HepG2 (cell line): ENCODE data around the gene GALNT12. TPM values are rescaled to one million over a fixed set of nuclear protein-coding genes. Genes with fewer than 3 reads are reported as not detected.
A peak's percentile ranks its signal among the peaks of the same experiment; 100 is the strongest.

Experiments
- ATAC-seq: fragments of 200-7000 bp; cut with Tn5 transposase; 3 replicates; pipeline ENCODE4 v1.9.1; 2020; ENCODE audit warnings: mild to moderate bottlenecking, moderate library complexity
- BruUV-seq: library from RNA; stranded (reverse); fragments of 400-500 nt; replicated peaks from 2 replicates; lab custom pipeline; 2021; lab: Mats Ljungman, UMichigan
- CTCF ChIA-PET: fragments of 300-600 bp; formaldehyde crosslinking; extraction: SDS; loops from one replicate; lab custom pipeline; 2021; ENCODE audit warnings: low total read pairs, inconsistent platforms, low intra/inter-chr PET ratio; lab: Yijun Ruan, JAX
- POLR2A ChIA-PET: fragments of 350-600 bp; sonication (Branson Sonifier 250); formaldehyde crosslinking; loops from one replicate; lab custom pipeline; 2020; ENCODE audit warnings: antibody characterized with exemption, inconsistent platforms; lab: Yijun Ruan, JAX
- DNase-seq: peaks from one replicate; pipeline ENCODE4 v3.0.0-alpha.2; 2015; ENCODE audit warnings: low spot score
- FAIRE-seq: peaks from 3 replicates; lab custom pipeline; 2011; peaks lifted over from hg19 to GRCh38; lab: Jason Lieb, UNC
- H2AFZ ChIP-seq: one replicate; pipeline ENCODE4 v1.6.1; 2011; ENCODE audit warnings: low read length, inconsistent platforms
- H3K27ac ChIP-seq: fragments of 300-600 bp; 3 replicates; pipeline ENCODE4 v1.8.0; 2011; ENCODE audit warnings: mixed run types, mild to moderate bottlenecking, mixed read lengths, low read length, inconsistent platforms; ENCODE audit not compliant: insufficient read depth; ENCODE audit errors: extremely low read length
- H3K27me3 ChIP-seq, 2 experiments: fragments of 200-600 bp in 1 of 2; 2 replicates in 1 of 2; 3 replicates in 1 of 2; pipeline versions ENCODE4 v1.6.0 to v1.8.0; 2011; ENCODE audit warnings: low read length in 2 of 2, mild to moderate bottlenecking in 2 of 2, moderate library complexity in 2 of 2, inconsistent platforms in 1 of 2; ENCODE audit not compliant: insufficient read depth in 2 of 2, control insufficient read depth in 1 of 2
- H3K36me3 ChIP-seq, 2 experiments: fragments of 200-600 bp in 1 of 2; replicated peaks in 1 of 2; 2 replicates in 1 of 2; 3 replicates in 1 of 2; pipeline versions ENCODE4 v1.5.1 to v1.8.0; 2011; ENCODE audit warnings: low read length in 2 of 2, inconsistent platforms in 1 of 2; ENCODE audit not compliant: insufficient read depth in 2 of 2, control insufficient read depth in 1 of 2
- H3K4me1 ChIP-seq: 2 replicates; pipeline ENCODE4 v1.5.1; 2012; ENCODE audit warnings: low read length, inconsistent platforms; ENCODE audit not compliant: insufficient read depth
- H3K4me2 ChIP-seq: 2 replicates; pipeline ENCODE4 v1.6.0; 2011; ENCODE audit warnings: low read depth, low read length, inconsistent platforms
- H3K4me3 ChIP-seq, 3 experiments: fragments of 200-600 bp in 1 of 3; sonication (generic), shearing (Covaris generic) in 1 of 3; replicated peaks in 1 of 3; 2 replicates each; pipeline ENCODE4 v1.5.1; 2011 to 2016; ENCODE audit warnings: low read length in 3 of 3, inconsistent platforms in 2 of 3, low read depth in 2 of 3, mild to moderate bottlenecking in 2 of 3, control low read depth in 1 of 3, mixed read lengths in 1 of 3; ENCODE audit not compliant: insufficient read depth in 1 of 3
- H3K79me2 ChIP-seq: one replicate; pipeline ENCODE4 v1.6.1; 2011; ENCODE audit warnings: low read length, inconsistent platforms; ENCODE audit not compliant: insufficient read depth
- H3K9ac ChIP-seq: 2 replicates; pipeline ENCODE4 v1.6.0; 2011; ENCODE audit warnings: mild to moderate bottlenecking, low read depth, low read length, inconsistent platforms; ENCODE audit not compliant: insufficient read depth
- H3K9me3 ChIP-seq: 2 replicates; pipeline ENCODE4 v1.5.1; 2012; ENCODE audit warnings: mild to moderate bottlenecking, low read length
- H4K20me1 ChIP-seq: 2 replicates; pipeline ENCODE4 v1.6.0; 2011; ENCODE audit warnings: inconsistent platforms, mild to moderate bottlenecking, low read length, moderate library complexity; ENCODE audit not compliant: insufficient read depth
- ELF3 ChIP-seq: IDR thresholded peaks from 2 replicates; pipeline ENCODE4 v1.6.1; 2016; ENCODE audit warnings: missing genetic modification reagents, missing compliant biosample characterization
- JUN ChIP-seq: sonication (generic); formaldehyde crosslinking; IDR thresholded peaks from 2 replicates; pipeline ENCODE4 v1.4.0; 2020; ENCODE audit warnings: mild to moderate bottlenecking, missing genetic modification reagents
- KLF11 ChIP-seq: IDR thresholded peaks from 2 replicates; pipeline ENCODE4 v1.6.1; 2016; ENCODE audit warnings: missing compliant biosample characterization
- MAFF ChIP-seq: IDR thresholded peaks from 2 replicates; pipeline ENCODE4 v1.6.1; 2011; ENCODE audit warnings: low read depth, low read length, improper control_type of control experiment
- MAFK ChIP-seq, 2 experiments: IDR thresholded peaks in 1 of 2; conservative IDR thresholded peaks in 1 of 2; 2 replicates each; pipeline ENCODE4 v1.6.1; 2011; ENCODE audit warnings: improper control_type of control experiment in 2 of 2, low read length in 2 of 2
- MED13 ChIP-seq: sonication (generic); formaldehyde crosslinking; IDR thresholded peaks from 2 replicates; pipeline ENCODE4 v1.5.0; 2020; ENCODE audit warnings: missing genetic modification reagents
- NCOA2 ChIP-seq: sonication (generic); formaldehyde crosslinking; IDR thresholded peaks from 2 replicates; pipeline ENCODE4 v1.8.0; 2022; ENCODE audit warnings: inconsistent platforms
- RFX5 ChIP-seq: IDR thresholded peaks from 2 replicates; pipeline ENCODE4 v1.6.1; 2011; ENCODE audit warnings: low read depth, low read length, improper control_type of control experiment
- SIN3A ChIP-seq: IDR thresholded peaks from 2 replicates; pipeline ENCODE4 v1.6.1; 2011; ENCODE audit warnings: low read depth, mild to moderate bottlenecking, control low read depth, low read length, borderline replicate concordance
- SP140L ChIP-seq: sonication (generic); formaldehyde crosslinking; IDR thresholded peaks from 2 replicates; pipeline ENCODE4 v1.4.0; 2020; ENCODE audit warnings: missing genetic modification reagents, borderline replicate concordance
- YEATS4 ChIP-seq: sonication (generic); formaldehyde crosslinking; IDR thresholded peaks from 2 replicates; pipeline ENCODE4 v1.4.0; 2020; ENCODE audit warnings: missing genetic modification reagents, borderline replicate concordance
- ZBTB1 ChIP-seq: sonication (generic); formaldehyde crosslinking; IDR thresholded peaks from 2 replicates; pipeline ENCODE4 v1.4.0; 2020; ENCODE audit warnings: missing genetic modification reagents, borderline replicate concordance
- ZNF101 ChIP-seq: sonication (generic); formaldehyde crosslinking; IDR thresholded peaks from 2 replicates; pipeline ENCODE4 v1.4.0; 2020; ENCODE audit warnings: mild to moderate bottlenecking, low read depth, missing genetic modification reagents, borderline replicate concordance
- ZNF138 ChIP-seq: sonication (generic); formaldehyde crosslinking; IDR thresholded peaks from 2 replicates; pipeline ENCODE4 v1.5.0; 2020; ENCODE audit warnings: mild to moderate bottlenecking, low read depth, missing genetic modification reagents
- ZNF382 ChIP-seq: sonication (generic); formaldehyde crosslinking; IDR thresholded peaks from 2 replicates; pipeline ENCODE4 v1.5.0; 2020; ENCODE audit warnings: missing genetic modification reagents, mild to moderate bottlenecking, borderline replicate concordance
- ZSCAN20 ChIP-seq: sonication (generic); formaldehyde crosslinking; IDR thresholded peaks from 2 replicates; pipeline ENCODE4 v1.4.0; 2020; ENCODE audit warnings: missing genetic modification reagents, mild to moderate bottlenecking, borderline replicate concordance
- WGBS: methylation state at CpG from one replicate; pipeline ENCODE4 v1.1.6; 2017; ENCODE audit warnings: low lambda C conversion rate; 5-methylcytosine and 5-hydroxymethylcytosine counted together
- in situ Hi-C: cut with HindIII; loops from 2 replicates; pipeline ENCODE4 v1.10.0; 2017; ENCODE audit warnings: low pct_unique_long_range_greater_than_20kb; ENCODE audit not compliant: extremely low pct_ligation_motif_present
- intact Hi-C: fragments of 100-400 bp; cut with micrococcal nuclease; formaldehyde crosslinking; loops from one replicate; pipeline ENCODE4 v1.10.0; 2022; ENCODE audit not compliant: unreplicated experiment
- polyA plus RNA-seq, 8 experiments: library from polyadenylated mRNA; depleted of rRNA in 3 of 8; stranded (reverse) in 7 of 8; unstranded in 1 of 8; fragments of >200 nt; fragmentation: Illumina TruSeq in 4 of 8; extraction: Trizol in 4 of 8; gene quantifications; 2 replicates each; pipeline versions ENCODE4 v1.2.1 to v1.2.3, GENCODE V29; 2011 to 2016; ENCODE audit warnings: low read depth in 4 of 8, missing spikeins in 1 of 8, mixed read lengths in 1 of 8; ENCODE audit not compliant: insufficient read depth in 1 of 8
- total RNA-seq, 5 experiments: library from RNA; depleted of rRNA; stranded (reverse); fragments of >200 nt; fragmentation: Illumina TruSeq; extraction: Trizol; gene quantifications; 2 replicates each; pipeline ENCODE4 v1.2.3, GENCODE V29; 2016; ENCODE audit warnings: low read depth in 1 of 5
- TF ChIP-seq, protein P1 (sequence below): sonication (generic); formaldehyde crosslinking; IDR thresholded peaks from 2 replicates; pipeline ENCODE4 v1.5.0; 2020; ENCODE audit warnings: missing genetic modification reagents

Gene GALNT12
- total and polyA plus RNA-seq, 2 of the 13 experiments (the other 11 are each of a cell fraction or from before 2014, with no cell fraction given), result 0.07 TPM; not detected in 1

DNA sequence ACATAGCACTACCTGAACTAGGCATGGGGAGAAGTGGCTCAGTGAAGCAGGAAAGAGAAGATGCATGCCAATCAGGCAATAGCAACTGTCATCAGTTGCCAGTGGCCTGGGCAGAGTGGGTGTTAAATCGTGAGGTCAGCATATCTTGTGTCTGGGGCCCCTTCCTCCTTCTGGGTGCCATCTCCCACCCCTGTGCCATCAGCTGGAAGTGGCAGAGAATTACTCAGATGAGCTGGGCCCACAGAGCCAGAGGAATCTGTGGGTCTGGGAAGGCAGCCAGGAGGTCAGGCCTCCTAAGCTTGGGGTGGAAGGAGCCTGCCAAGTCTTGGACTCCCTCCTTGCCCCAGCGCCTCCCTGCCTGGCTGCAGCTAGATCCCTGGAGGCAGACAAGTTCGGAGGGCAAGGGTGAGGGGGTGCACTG lies 66.5 kb downstream of the GALNT12 start:
- Histone ChIP-seq H3K4me2 (no peak overlapping the region), H3K27me3 (peaks cover 0 to 5% of the 10 kb centered on the region in 2 experiments; a peak in 2 of 5 replicates), H4K20me1 (no peaks in the 10 kb centered on the region), H3K36me3 (no peaks in the 10 kb centered on the region), H3K27ac (no peak overlapping the region), H3K4me3 (no peak overlapping the region), H3K9ac (no peak overlapping the region), H3K79me2 (no peaks in the 10 kb centered on the region), H3K4me1 (no peaks in the 10 kb centered on the region), H3K9me3 (no peaks in the 10 kb centered on the region), H2AFZ (no peak overlapping the region)
- TF ChIP-seq ELF3 (no peak), MAFF (0 out of 2 replicates have a peak, but pooled peaks have one; percentile 18), MAFK (conservative IDR thresholded peaks at IDR 0.05 in 1 of 2, IDR thresholded peaks at IDR 0.05 in 1 of 2; ENCODE audit: low read length in 2 of 2) (peak; percentile 13 to 35; a peak in 1 of 4 replicates), RFX5 (peak; percentile 80), JUN (no peak)
- CTCF ChIA-PET, result no interaction called here
- WGBS, result no CpG with 5 or more reads among the region's 3 CpGs
- FAIRE-seq (no peak), ATAC-seq (no peak), DNase-seq (no peak)
- POLR2A ChIA-PET, result no interaction called here
- intact Hi-C loops (no loop called here), in situ Hi-C loops (no loop called here)
- no TSS peak for BruUV-seq

DNA sequence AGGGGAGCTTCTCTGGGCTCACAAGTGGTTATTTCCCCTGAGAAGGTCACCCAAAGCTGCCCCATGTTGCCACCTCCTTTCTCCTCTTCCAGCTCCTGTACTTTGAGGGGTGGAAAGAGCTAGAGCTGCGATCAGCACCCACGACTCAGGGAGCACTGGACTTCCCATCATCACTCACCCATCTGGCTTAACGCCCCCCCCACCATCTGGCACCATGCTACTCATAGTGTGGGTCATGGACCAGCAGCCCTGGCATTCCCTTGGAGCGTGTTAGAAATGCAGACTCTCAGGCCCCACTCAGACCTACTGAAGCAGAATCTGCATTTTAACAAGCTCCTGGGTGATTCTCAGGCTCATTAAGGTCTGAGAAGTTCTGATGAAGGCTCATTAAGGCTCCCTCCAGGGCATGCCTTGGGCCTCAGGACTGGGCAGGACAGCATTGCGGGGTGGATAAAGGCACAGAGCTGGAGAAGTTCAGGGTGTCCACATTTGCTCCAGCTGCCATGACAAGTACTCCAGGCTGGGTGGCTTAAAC lies 67.3 kb downstream of the GALNT12 start:
- no peak for ATAC-seq
- 25% methylated on average over 2 of the region's 5 CpGs for WGBS
- Histone ChIP-seq H3K36me3 (no peaks in the 10 kb centered on the region), H3K79me2 (no peaks in the 10 kb centered on the region), H4K20me1 (no peaks in the 10 kb centered on the region), H3K9me3 (no peaks in the 10 kb centered on the region), H3K27ac (no peak overlapping the region), H2AFZ (no peak overlapping the region), H3K4me3 (no peak overlapping the region), H3K4me2 (no peak overlapping the region), H3K27me3 (peaks cover 0 to 5% of the 10 kb centered on the region in 2 experiments; a peak in 2 of 5 replicates), H3K4me1 (no peaks in the 10 kb centered on the region), H3K9ac (no peak overlapping the region)
- no TSS peak for BruUV-seq
- POLR2A ChIA-PET, result no interaction called here
- intact Hi-C loops, result no loop called here
- DNase-seq, result no peak
- in situ Hi-C loops, result no loop called here
- CTCF ChIA-PET, result no interaction called here
- no peak for FAIRE-seq
- TF ChIP-seq ZNF101 (CRISPR knock-in tag), result no peak
- TF ChIP-seq ZBTB1 (CRISPR knock-in tag), result no peak
- no peak for TF ChIP-seq SIN3A
- TF ChIP-seq NCOA2 (CRISPR knock-in tag), result no peak
- TF ChIP-seq, protein P1, sequence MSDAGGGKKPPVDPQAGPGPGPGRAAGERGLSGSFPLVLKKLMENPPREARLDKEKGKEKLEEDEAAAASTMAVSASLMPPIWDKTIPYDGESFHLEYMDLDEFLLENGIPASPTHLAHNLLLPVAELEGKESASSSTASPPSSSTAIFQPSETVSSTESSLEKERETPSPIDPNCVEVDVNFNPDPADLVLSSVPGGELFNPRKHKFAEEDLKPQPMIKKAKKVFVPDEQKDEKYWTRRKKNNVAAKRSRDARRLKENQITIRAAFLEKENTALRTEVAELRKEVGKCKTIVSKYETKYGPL (CRISPR knock-in tag), result no peak
- no peak for TF ChIP-seq ZNF138
- no peak for TF ChIP-seq ZSCAN20 (CRISPR knock-in tag)
- no peak for TF ChIP-seq MED13 (CRISPR knock-in tag)
- TF ChIP-seq YEATS4, result no peak
- no peak for TF ChIP-seq SP140L
- TF ChIP-seq ZNF382 (CRISPR knock-in tag), result no peak
- TF ChIP-seq KLF11 (CRISPR knock-in tag), result no peak
